Neutrophil (primary cell): ENCODE measurements around the gene RAB23.

Source experiments
- H3K27ac ChIP-seq: fragments of 200-600 bp; sonication (generic); 2 replicates; pipeline ENCODE4 v1.5.1; 2016; ENCODE audit warnings: mild to moderate bottlenecking, moderate library complexity
- H3K27me3 ChIP-seq: fragments of 200-600 bp; sonication (generic); 2 replicates; pipeline ENCODE4 v1.6.0; 2016; ENCODE audit warnings: mild to moderate bottlenecking
- H3K36me3 ChIP-seq: fragments of 200-600 bp; sonication (generic); 2 replicates; pipeline ENCODE4 v1.5.1; 2017
- H3K4me1 ChIP-seq, 2 experiments: fragments of 200-600 bp in 1 of 2; sonication (generic) in 1 of 2; 1 replicate in 1 of 2; 2 replicates in 1 of 2; pipeline versions ENCODE4 v1.5.1 to v1.6.1; 2013 to 2016; ENCODE audit warnings: low read depth in 1 of 2, low read length in 1 of 2, mild to moderate bottlenecking in 1 of 2, moderate library complexity in 1 of 2; ENCODE audit not compliant: control insufficient read depth in 1 of 2, insufficient read depth in 1 of 2
- H3K4me3 ChIP-seq, 2 experiments: fragments of 200-600 bp in 1 of 2; sonication (generic) in 1 of 2; 1 replicate in 1 of 2; 2 replicates in 1 of 2; pipeline ENCODE4 v1.5.1; 2013 to 2016; ENCODE audit warnings: low read depth in 1 of 2, low read length in 1 of 2, mild to moderate bottlenecking in 1 of 2, moderate library complexity in 1 of 2
- H3K9me3 ChIP-seq: fragments of 200-600 bp; sonication (generic); 2 replicates; pipeline ENCODE4 v1.5.1; 2016
- TF ChIP-seq, protein P1 (sequence below): fragments of 200-600 bp; sonication (generic); IDR thresholded peaks from 2 replicates; pipeline ENCODE4 v1.5.1; 2016; ENCODE audit warnings: antibody characterized with exemption

Gene RAB23

DNA sequence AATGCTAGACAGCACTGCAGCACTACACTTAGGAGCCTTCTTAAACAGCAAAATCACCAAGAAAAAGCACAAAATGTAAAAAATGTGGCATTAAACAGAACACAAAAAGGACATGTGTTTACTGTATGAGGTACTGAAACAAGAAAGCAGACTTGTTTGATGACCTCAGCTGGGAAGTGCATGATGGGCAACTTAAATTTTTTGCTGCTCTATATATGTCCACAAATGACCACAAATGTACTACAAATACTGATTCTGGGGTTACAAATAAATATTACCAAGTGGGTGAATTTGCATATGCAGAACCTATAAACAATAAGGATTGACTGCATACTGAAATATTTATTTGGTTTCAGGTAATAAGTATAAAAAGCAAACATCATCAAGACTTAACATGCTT lies 13.1 kb downstream of the RAB23 start:
- Histone ChIP-seq H3K9me3 (no peaks in the 10 kb centered on the region), H3K27ac (no peak overlapping the region), H3K27me3 (no peaks in the 10 kb centered on the region), H3K4me1 (no peaks in the 10 kb centered on the region), H3K4me3 (no peak overlapping the region), H3K36me3 (no peaks in the 10 kb centered on the region)
- TF ChIP-seq, protein P1, sequence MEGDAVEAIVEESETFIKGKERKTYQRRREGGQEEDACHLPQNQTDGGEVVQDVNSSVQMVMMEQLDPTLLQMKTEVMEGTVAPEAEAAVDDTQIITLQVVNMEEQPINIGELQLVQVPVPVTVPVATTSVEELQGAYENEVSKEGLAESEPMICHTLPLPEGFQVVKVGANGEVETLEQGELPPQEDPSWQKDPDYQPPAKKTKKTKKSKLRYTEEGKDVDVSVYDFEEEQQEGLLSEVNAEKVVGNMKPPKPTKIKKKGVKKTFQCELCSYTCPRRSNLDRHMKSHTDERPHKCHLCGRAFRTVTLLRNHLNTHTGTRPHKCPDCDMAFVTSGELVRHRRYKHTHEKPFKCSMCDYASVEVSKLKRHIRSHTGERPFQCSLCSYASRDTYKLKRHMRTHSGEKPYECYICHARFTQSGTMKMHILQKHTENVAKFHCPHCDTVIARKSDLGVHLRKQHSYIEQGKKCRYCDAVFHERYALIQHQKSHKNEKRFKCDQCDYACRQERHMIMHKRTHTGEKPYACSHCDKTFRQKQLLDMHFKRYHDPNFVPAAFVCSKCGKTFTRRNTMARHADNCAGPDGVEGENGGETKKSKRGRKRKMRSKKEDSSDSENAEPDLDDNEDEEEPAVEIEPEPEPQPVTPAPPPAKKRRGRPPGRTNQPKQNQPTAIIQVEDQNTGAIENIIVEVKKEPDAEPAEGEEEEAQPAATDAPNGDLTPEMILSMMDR: no peak

DNA sequence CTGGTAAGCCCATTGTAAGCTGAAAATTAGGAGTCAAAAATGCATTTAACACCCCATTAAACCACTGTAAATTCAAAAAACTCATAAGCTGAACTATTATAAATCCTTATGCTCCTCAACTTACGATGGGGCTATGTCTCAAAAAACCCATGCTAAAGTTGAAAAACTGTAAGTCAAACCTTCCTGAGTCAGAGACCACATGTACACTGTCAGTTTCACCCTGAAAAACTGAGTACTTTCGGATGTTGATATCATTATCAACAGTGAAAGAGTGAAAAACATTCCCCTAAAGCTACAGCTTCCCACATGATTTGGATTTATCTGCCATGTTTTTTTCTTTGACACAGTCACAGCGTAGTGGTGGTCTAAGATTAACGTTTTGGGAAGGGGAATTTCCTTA lies 14.2 kb downstream of the RAB23 start:
- TF ChIP-seq, protein P1: no peak
- Histone ChIP-seq H3K4me3 (no peak overlapping the region), H3K9me3 (no peaks in the 10 kb centered on the region), H3K27ac (no peak overlapping the region), H3K27me3 (no peaks in the 10 kb centered on the region), H3K4me1 (no peaks in the 10 kb centered on the region), H3K36me3 (no peaks in the 10 kb centered on the region)

- no peaks in the 10 kb centered on the region for H3K36me3 ChIP-seq
- no peak overlapping the region for H3K27ac ChIP-seq
- no peaks in the 10 kb centered on the region for H3K9me3 ChIP-seq
- no peaks in the 10 kb centered on the region for H3K27me3 ChIP-seq
- no peaks in the 10 kb centered on the region for H3K4me1 ChIP-seq
- TF ChIP-seq, protein P1: no peak
- no peak overlapping the region for H3K4me3 ChIP-seq
Observed at GRCh38 chr6:57207141-57207540, 15.0 kb downstream of the RAB23 start.

GRCh38 chr6:57205550-57206328 lies 16.4 kb downstream of the RAB23 start:
- no peaks in the 10 kb centered on the region for H3K36me3 ChIP-seq
- no peaks in the 10 kb centered on the region for H3K9me3 ChIP-seq
- H3K27ac ChIP-seq: no peak overlapping the region
- TF ChIP-seq, protein P1: no peak
- no peak overlapping the region for H3K4me3 ChIP-seq
- H3K27me3 ChIP-seq: no peaks in the 10 kb centered on the region
- no peaks in the 10 kb centered on the region for H3K4me1 ChIP-seq

DNA sequence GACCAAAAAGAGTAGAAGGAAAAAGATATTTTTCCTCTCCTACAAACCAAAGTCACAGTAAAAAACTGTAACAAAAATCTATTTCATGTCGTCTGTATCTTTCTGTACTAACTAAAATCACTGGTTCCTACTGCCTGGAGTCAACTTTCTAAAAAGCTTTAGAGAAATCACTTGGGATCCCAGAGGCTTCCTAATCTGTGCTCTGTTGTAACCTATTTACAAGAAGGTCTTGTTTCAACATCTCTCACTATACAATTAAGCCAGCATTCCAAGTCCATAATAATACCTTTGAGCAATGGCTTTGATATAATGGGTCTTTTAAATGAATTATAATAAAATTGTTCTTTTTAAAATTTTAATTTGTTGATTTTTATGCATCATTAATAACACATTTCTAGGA lies 20.4 kb downstream of the RAB23 start:
- no peak overlapping the region for H3K4me3 ChIP-seq
- H3K9me3 ChIP-seq: no peaks in the 10 kb centered on the region
- no peak overlapping the region for H3K27ac ChIP-seq
- H3K27me3 ChIP-seq: no peaks in the 10 kb centered on the region
- TF ChIP-seq, protein P1: no peak
- no peaks in the 10 kb centered on the region for H3K4me1 ChIP-seq
- H3K36me3 ChIP-seq: no peaks in the 10 kb centered on the region
